Measurements from ENCODE around the gene CARD19. TPM values are rescaled to one million over a fixed set of nuclear protein-coding genes. Genes with fewer than 3 reads are reported as not detected.

CARD19 gene
- total RNA-seq, 3 donors from 2014 or later, result 59.0 to 79.3 (median 62.1) TPM

- intact Hi-C loops (cut with DNase I; ENCODE audit: low total_unique reads), result no loop called here
- Histone ChIP-seq H3K36me3 (no peaks in the 10 kb centered on the region), H3K9me3 (no peaks in the 10 kb centered on the region), H3K4me1 (no peaks in the 10 kb centered on the region), H3K27ac (no peak overlapping the region), H3K4me3 (no peak overlapping the region), H3K27me3 (no peaks in the 10 kb centered on the region)
- no peak for DNase-seq (ENCODE audit: low spot score in 2 of 2)
- TF ChIP-seq CTCF (IDR thresholded peaks at IDR 0.05) (no peak), POLR2A (IDR thresholded peaks at IDR 0.05) (no peak), POLR2AphosphoS5 (IDR thresholded peaks at IDR 0.05) (no peak)
These were observed 12.4 kb downstream of the CARD19 start for GRCh38 chr9:93108291-93109041.

- intact Hi-C loops (cut with DNase I; ENCODE audit: low total_unique reads), result no loop called here
- Histone ChIP-seq H3K4me3 (no peak overlapping the region), H3K4me1 (no peaks in the 10 kb centered on the region), H3K36me3 (no peaks in the 10 kb centered on the region), H3K9me3 (no peaks in the 10 kb centered on the region), H3K27me3 (no peaks in the 10 kb centered on the region), H3K27ac (no peak overlapping the region)
- TF ChIP-seq POLR2A (IDR thresholded peaks at IDR 0.05), result no peak
- no peak for TF ChIP-seq CTCF (IDR thresholded peaks at IDR 0.05)
- TF ChIP-seq POLR2AphosphoS5 (IDR thresholded peaks at IDR 0.05), result no peak
- DNase-seq (ENCODE audit: low spot score in 2 of 2), result peak in 1 of 2 donors; percentile 51
These were observed 14.4 kb downstream of the CARD19 start for GRCh38 chr9:93110311-93110855.

- intact Hi-C loops (cut with DNase I; ENCODE audit: low total_unique reads), result no loop called here
- TF ChIP-seq POLR2AphosphoS5 (IDR thresholded peaks at IDR 0.05) (no peak), POLR2A (IDR thresholded peaks at IDR 0.05) (no peak), CTCF (IDR thresholded peaks at IDR 0.05) (no peak)
- Histone ChIP-seq H3K27ac (peak overlapping the region in 1 of 2 donors; percentile 61), H3K4me1 (no peaks in the 10 kb centered on the region), H3K27me3 (no peaks in the 10 kb centered on the region), H3K4me3 (no peak overlapping the region), H3K9me3 (no peaks in the 10 kb centered on the region), H3K36me3 (no peaks in the 10 kb centered on the region)
- peak in 1 of 2 donors; percentile 19 for DNase-seq (ENCODE audit: low spot score in 2 of 2)
These were observed 15.0 kb downstream of the CARD19 start for GRCh38 chr9:93111001-93111370.

- H3K36me3 ChIP-seq, result no peaks in the 10 kb centered on the region
- intact Hi-C loops (cut with DNase I; ENCODE audit: low total_unique reads), result no loop called here
- no peak overlapping the region for H3K4me3 ChIP-seq
- H3K27me3 ChIP-seq, result no peaks in the 10 kb centered on the region
- peak in 1 of 2 donors; percentile 47 for DNase-seq (ENCODE audit: low spot score in 2 of 2)
- no peaks in the 10 kb centered on the region for H3K9me3 ChIP-seq
- peak overlapping the region in 1 of 2 donors; percentile 61 for H3K27ac ChIP-seq
- H3K4me1 ChIP-seq, result peaks cover 0 to 5% of the 10 kb centered on the region in 2 donors
- TF ChIP-seq POLR2AphosphoS5 (IDR thresholded peaks at IDR 0.05) (no peak), POLR2A (IDR thresholded peaks at IDR 0.05) (no peak), CTCF (IDR thresholded peaks at IDR 0.05) (no peak)
These were observed 15.5 kb downstream of the CARD19 start for GRCh38 chr9:93111371-93112115.

All from breast epithelium (tissue), 4 donors.